ENCODE measurements around the gene ZNF513.
"Not testable (repeated sequence)": the region's sequence is repeated elsewhere in the genome, so short reads cannot be mapped to it uniquely, and the experiment has no call there.

ZNF513 gene

DNA sequence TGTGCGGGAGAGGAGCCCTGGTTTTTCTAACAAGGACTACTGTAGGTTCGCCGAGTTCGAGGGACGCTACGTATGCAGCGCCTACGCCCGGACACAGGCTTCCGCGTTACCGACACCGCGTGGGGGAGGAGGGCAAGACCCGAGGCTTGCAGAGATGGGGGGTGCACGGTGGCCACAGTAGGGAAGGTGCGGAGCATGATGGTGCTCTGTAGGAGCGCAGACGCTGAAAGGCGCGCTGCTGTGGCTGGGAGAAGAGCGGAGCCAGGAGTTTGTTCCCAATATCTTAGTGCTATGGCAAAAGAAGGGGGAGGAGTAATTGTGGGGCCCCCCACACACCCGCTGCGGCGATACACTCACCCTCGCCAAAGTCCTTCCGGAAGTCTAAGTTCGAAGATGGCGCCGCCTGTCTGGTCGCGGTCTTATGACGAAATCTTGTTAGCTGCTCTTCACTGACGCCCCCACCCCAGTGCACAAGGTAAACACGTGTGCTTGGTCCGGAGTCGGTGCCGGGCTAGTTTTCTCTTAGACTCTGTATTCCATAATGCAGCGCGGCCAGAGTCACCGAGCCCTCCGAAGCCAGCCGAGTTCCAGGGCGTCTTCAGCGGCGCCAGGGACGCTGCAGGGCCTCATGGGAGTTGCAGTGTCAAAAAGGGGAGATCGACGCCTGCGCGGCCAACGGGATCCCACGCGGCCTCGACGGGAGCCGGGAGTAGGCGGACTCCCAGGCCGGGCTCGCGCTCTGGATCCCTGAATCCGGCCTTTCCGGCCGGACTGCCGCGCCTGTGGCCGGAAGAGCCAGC lies 24.0 kb downstream of the ZNF513 start, which contains the start of gene GTF3C2:
GTF3C2 (minus strand) TSS at position 383 of the 800 bp plus-strand sequence. CDS start 13,210 bp downstream, outside the sequence.
- DNase-seq (ENCODE audit: low read depth in 3 of 3) = peak; percentile 84 to 94 (median 91)

GRCh38 chr2:27356056-27356381 lies 24.5 kb downstream of the ZNF513 start:
- DNase-seq (ENCODE audit: low read depth in 3 of 3) = peak in 1 of 3 experiments; percentile 38

DNA sequence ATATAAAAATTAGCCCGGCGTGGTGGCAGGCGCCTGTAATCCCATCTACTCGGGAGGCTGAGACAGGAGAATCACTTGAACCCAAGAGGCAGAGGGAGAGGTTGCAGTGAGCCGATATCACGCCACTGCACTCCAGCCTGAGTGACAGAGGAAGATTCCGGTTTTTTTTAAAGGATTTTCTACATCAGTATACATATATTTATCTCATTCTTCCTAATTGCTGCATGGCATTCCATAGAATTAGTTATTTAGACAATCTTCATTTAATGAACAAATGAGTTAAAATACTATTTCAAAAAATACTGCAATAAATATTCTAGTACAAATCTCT lies 26.0 kb downstream of the ZNF513 start:
- no peak for DNase-seq (ENCODE audit: low read depth in 3 of 3)

GRCh38 chr2:27353762-27354596 lies 26.6 kb downstream of the ZNF513 start:
- no peak for DNase-seq (ENCODE audit: low read depth in 3 of 3)

GRCh38 chr2:27353386-27353761 lies 27.2 kb downstream of the ZNF513 start:
- DNase-seq (ENCODE audit: low read depth in 3 of 3) = not testable (repeated sequence)

GRCh38 chr2:27351802-27352598 lies 28.5 kb downstream of the ZNF513 start:
- DNase-seq (ENCODE audit: low read depth in 3 of 3) = no peak

DNA sequence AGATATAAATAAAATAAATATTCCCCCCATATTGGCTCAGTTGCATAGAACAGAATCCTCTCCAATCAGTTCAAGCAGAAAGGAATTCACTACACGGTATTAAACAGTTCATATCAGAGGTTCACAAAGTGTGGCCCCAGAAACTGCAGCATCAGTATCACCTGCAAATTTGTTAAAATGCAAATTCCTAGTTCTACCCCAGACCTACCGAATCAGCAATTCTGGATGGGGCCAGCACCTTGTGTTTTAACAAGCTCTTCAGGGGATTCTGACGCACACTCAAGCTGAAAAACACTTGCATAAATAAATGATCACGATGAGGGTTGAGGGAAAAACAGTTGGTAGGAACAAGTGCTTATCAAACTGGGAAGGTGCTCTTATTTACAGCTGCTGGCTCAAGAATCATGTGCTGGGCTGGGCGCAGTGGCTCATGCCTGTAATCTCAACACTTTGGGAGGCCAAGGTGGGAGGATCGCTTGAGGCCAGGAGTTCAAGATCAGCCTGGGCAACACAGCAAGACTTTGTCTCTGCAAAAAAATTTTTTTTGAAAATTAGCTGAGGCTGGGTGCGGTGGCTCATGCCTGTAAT lies 30.3 kb downstream of the ZNF513 start:
- no peak for DNase-seq (ENCODE audit: low read depth in 3 of 3)

DNA sequence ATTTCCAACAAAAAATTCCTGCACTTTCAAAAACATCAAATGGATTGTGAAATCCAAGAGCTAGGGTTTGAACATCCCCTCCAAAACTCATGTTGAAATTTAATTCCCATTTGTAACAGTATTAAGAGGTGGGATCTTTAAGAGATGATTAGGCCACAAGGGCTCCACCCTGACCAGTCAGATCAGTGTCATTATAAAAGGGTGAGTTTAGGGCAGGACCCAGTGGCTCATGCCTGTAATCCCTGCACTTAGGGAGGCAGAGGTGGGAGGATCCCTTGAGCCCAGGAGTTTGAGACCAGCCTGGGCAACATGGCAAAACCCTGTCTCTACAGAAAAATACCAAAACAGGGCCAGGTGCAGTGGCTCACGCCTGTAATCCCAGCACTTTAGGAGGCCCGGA lies 32.9 kb downstream of the ZNF513 start:
- DNase-seq (ENCODE audit: low read depth in 3 of 3) = no peak

GRCh38 chr2:27336173-27336572 lies 44.4 kb downstream of the ZNF513 start:
- DNase-seq (ENCODE audit: low read depth in 3 of 3) = no peak

- DNase-seq (ENCODE audit: low read depth in 3 of 3) = no peak
Measured at GRCh38 chr2:27335311-27335710, 45.2 kb downstream of the ZNF513 start.
